HCT116 (cell line): ENCODE measurements around the gene IGFALS. TPM values are rescaled to one million over a fixed set of nuclear protein-coding genes. Genes with fewer than 3 reads are reported as not detected.

ENCODE experiments used
- ATAC-seq: fragments of 200-7000 bp; cut with Tn5 transposase; 2 replicates; pipeline ENCODE4 v1.9.1; 2020; ENCODE audit warnings: mild to moderate bottlenecking, moderate library complexity
- BruUV-seq: library from RNA; stranded (reverse); fragments of 400-500 nt; replicated peaks from 2 replicates; lab custom pipeline; 2021; lab: Mats Ljungman, UMichigan
- CTCF ChIA-PET: fragments of 300-600 bp; sonication (Branson Sonifier 250); formaldehyde crosslinking; loops from one replicate; lab custom pipeline; 2021; ENCODE audit warnings: antibody characterized with exemption; lab: Charles Lee
- POLR2A ChIA-PET: fragments of 300-600, 350-600 bp; sonication (Branson Sonifier 250); formaldehyde crosslinking; loops from one replicate; lab custom pipeline; 2021; ENCODE audit warnings: antibody characterized with exemption; lab: Charles Lee
- RAD21 ChIA-PET, 2 experiments: fragments of 300-600 bp; sonication (Branson Sonifier 250); formaldehyde crosslinking; loops; one replicate each; lab custom pipeline; 2023; ENCODE audit warnings: low total read pairs in 2 of 2; ENCODE audit not compliant: uncharacterized antibody in 2 of 2, unreplicated experiment in 2 of 2, low non-redundant PET in 1 of 2; lab: Charles Lee
- DNase-seq: peaks from one replicate; pipeline ENCODE4 v3.0.0-alpha.2; 2010; ENCODE audit warnings: low read depth, low spot score
- H2AFZ ChIP-seq: fragments of 200-600 bp; shearing (Covaris generic), sonication (generic); 2 replicates; pipeline ENCODE4 v1.6.1; 2017; ENCODE audit warnings: low read depth, mixed run types, mixed read lengths, antibody characterized with exemption, low read length; ENCODE audit not compliant: poor library complexity, severe bottlenecking
- H3K27ac ChIP-seq: 2 replicates; pipeline ENCODE4 v1.5.1; 2012; ENCODE audit warnings: low read depth, low read length
- H3K27me3 ChIP-seq: fragments of 200-600 bp; sonication (generic); 2 replicates; pipeline ENCODE4 v1.6.1; 2016; ENCODE audit warnings: mixed run types, low read length, mixed read lengths; ENCODE audit not compliant: insufficient read depth
- H3K36me3 ChIP-seq, 2 experiments: fragments of 200-500 bp in 1 of 2; fragments of 200-600 bp in 1 of 2; sonication (Bioruptor generic) in 1 of 2; sonication (generic) in 1 of 2; 2 replicates each; pipeline versions ENCODE4 v1.5.1 to v1.6.1; 2014 to 2016; ENCODE audit warnings: low read length in 2 of 2, inconsistent platforms in 1 of 2, mixed read lengths in 1 of 2, mixed run types in 1 of 2; ENCODE audit not compliant: insufficient read depth in 2 of 2, control insufficient read depth in 1 of 2
- H3K4me1 ChIP-seq, 2 experiments: fragments of 200-600 bp in 1 of 2; sonication (generic) in 1 of 2; 2 replicates each; pipeline versions ENCODE4 v1.5.1 to v1.6.1; 2012 to 2017; ENCODE audit warnings: low read length in 2 of 2, inconsistent platforms in 1 of 2, mild to moderate bottlenecking in 1 of 2, mixed read lengths in 1 of 2, mixed run types in 1 of 2, moderate library complexity in 1 of 2; ENCODE audit not compliant: insufficient read depth in 2 of 2, control insufficient read depth in 1 of 2
- H3K4me2 ChIP-seq: fragments of 200-600 bp; sonication (generic); 2 replicates; pipeline ENCODE4 v1.6.1; 2017; ENCODE audit warnings: mixed run types, low read length, mixed read lengths
- H3K4me3 ChIP-seq, 2 experiments: fragments of 200-600 bp in 1 of 2; sonication (generic) in 1 of 2; replicated peaks in 1 of 2; 2 replicates each; pipeline ENCODE4 v1.5.1; 2011 to 2016; ENCODE audit warnings: low read length in 2 of 2, control low read depth in 1 of 2, low read depth in 1 of 2, mild to moderate bottlenecking in 1 of 2, mixed read lengths in 1 of 2, mixed run types in 1 of 2
- H3K79me2 ChIP-seq: fragments of 200-600 bp; sonication (generic); 2 replicates; pipeline ENCODE4 v1.6.1; 2017; ENCODE audit warnings: mild to moderate bottlenecking, mixed run types, low read length, moderate library complexity, mixed read lengths; ENCODE audit not compliant: insufficient read depth
- H3K9ac ChIP-seq: fragments of 200-600 bp; sonication (generic); 2 replicates; pipeline ENCODE4 v1.6.1; 2016; ENCODE audit warnings: low read length, mixed read lengths
- H3K9me2 ChIP-seq: fragments of 200-600 bp; sonication (generic), shearing (Covaris generic); 2 replicates; pipeline ENCODE4 v1.6.1; 2017; ENCODE audit warnings: mixed run types, mild to moderate bottlenecking, moderate library complexity; ENCODE audit not compliant: insufficient read depth
- H3K9me3 ChIP-seq, 2 experiments: fragments of 200-500 bp in 1 of 2; fragments of 200-600 bp in 1 of 2; sonication (Bioruptor generic) in 1 of 2; sonication (generic) in 1 of 2; 2 replicates each; pipeline ENCODE4 v1.6.1; 2014 to 2017; ENCODE audit warnings: low read length in 2 of 2, mixed read lengths in 2 of 2, inconsistent platforms in 1 of 2, low read depth in 1 of 2, mild to moderate bottlenecking in 1 of 2, mixed run types in 1 of 2, moderate library complexity in 1 of 2; ENCODE audit not compliant: control insufficient read depth in 1 of 2, insufficient read depth in 1 of 2
- H4K20me1 ChIP-seq: fragments of 200-600 bp; sonication (generic), shearing (Covaris generic); 2 replicates; pipeline ENCODE4 v1.6.1; 2017; ENCODE audit warnings: mixed run types, mild to moderate bottlenecking, moderate library complexity; ENCODE audit not compliant: insufficient read depth
- ATF3 ChIP-seq: IDR thresholded peaks from 2 replicates; pipeline ENCODE4 v1.6.1; 2012
- CTCF ChIP-seq, 3 experiments: fragments of 200-600 bp in 1 of 3; sonication (generic) in 1 of 3; IDR thresholded peaks in 2 of 3; conservative IDR thresholded peaks in 1 of 3; 2 replicates each; pipeline ENCODE4 v1.5.1; 2012 to 2017; ENCODE audit warnings: low read depth in 2 of 3, low read length in 2 of 3, antibody characterized with exemption in 1 of 3, borderline replicate concordance in 1 of 3, control low read depth in 1 of 3, mild to moderate bottlenecking in 1 of 3, mixed read lengths in 1 of 3, mixed run types in 1 of 3, moderate library complexity in 1 of 3; ENCODE audit not compliant: insufficient read depth in 1 of 3
- EGR1 ChIP-seq: IDR thresholded peaks from 2 replicates; pipeline ENCODE4 v1.6.1; 2012; ENCODE audit warnings: low read depth
- ELF1 ChIP-seq: IDR thresholded peaks from 2 replicates; pipeline ENCODE4 v1.6.1; 2012; ENCODE audit warnings: low read depth, borderline replicate concordance
- EZH2 ChIP-seq: fragments of 200-600 bp; sonication (generic); IDR thresholded peaks from 2 replicates; pipeline ENCODE4 v1.6.1; 2017; ENCODE audit warnings: antibody characterized with exemption, mixed run types
- EZH2phosphoT487 ChIP-seq: fragments of 200-600 bp; IDR thresholded peaks from 2 replicates; pipeline ENCODE4 v1.6.1; 2018; ENCODE audit warnings: antibody characterized with exemption, borderline replicate concordance
- FOSL1 ChIP-seq: IDR thresholded peaks from 2 replicates; pipeline ENCODE4 v1.6.1; 2012; ENCODE audit warnings: low read depth
- JUND ChIP-seq: IDR thresholded peaks from 2 replicates; pipeline ENCODE4 v1.6.1; 2012
- POLR2A ChIP-seq: IDR thresholded peaks from 2 replicates; pipeline ENCODE4 v1.7.0; 2011; ENCODE audit warnings: borderline replicate concordance; ENCODE audit not compliant: insufficient read depth, insufficient read length; ENCODE audit errors: extremely low read depth
- POLR2AphosphoS5 ChIP-seq: IDR thresholded peaks from 2 replicates; pipeline ENCODE4 v1.6.1; 2011; ENCODE audit warnings: mild to moderate bottlenecking, low read depth, low read length, moderate library complexity
- RAD21 ChIP-seq: IDR thresholded peaks from 2 replicates; pipeline ENCODE4 v1.6.1; 2012; ENCODE audit warnings: low read depth, mild to moderate bottlenecking
- SP1 ChIP-seq: IDR thresholded peaks from 2 replicates; pipeline ENCODE4 v1.6.1; 2012; ENCODE audit warnings: low read depth
- SRF ChIP-seq: IDR thresholded peaks from 2 replicates; pipeline ENCODE4 v1.6.1; 2012; ENCODE audit warnings: low read depth
- TCF7L2 ChIP-seq: IDR thresholded peaks from 2 replicates; pipeline ENCODE4 v1.7.0; 2011; ENCODE audit warnings: borderline replicate concordance, inconsistent platforms; ENCODE audit not compliant: insufficient read depth, insufficient read length; ENCODE audit errors: extremely low read depth
- YY1 ChIP-seq: IDR thresholded peaks from 2 replicates; pipeline ENCODE4 v1.6.1; 2011; ENCODE audit warnings: low read length, low read depth, moderate library complexity, mild to moderate bottlenecking; ENCODE audit not compliant: insufficient replicate concordance; ENCODE audit errors: extremely low read depth
- ZBTB33 ChIP-seq: IDR thresholded peaks from 2 replicates; pipeline ENCODE4 v1.6.1; 2011; ENCODE audit warnings: mild to moderate bottlenecking, low read length, moderate library complexity; ENCODE audit not compliant: insufficient replicate concordance; ENCODE audit errors: extremely low read depth
- ZNF274 ChIP-seq: fragments of 200-500 bp; sonication (Bioruptor generic); IDR thresholded peaks from 2 replicates; pipeline ENCODE4 v1.6.1; 2014; ENCODE audit warnings: mild to moderate bottlenecking, low read depth, low read length, inconsistent platforms
- intact Hi-C: fragments of 100-400 bp; cut with micrococcal nuclease; formaldehyde crosslinking; loops from 2 replicates; pipeline ENCODE4 v1.10.0; 2022
- total RNA-seq: library from RNA; stranded (reverse); gene quantifications from one replicate; pipeline ENCODE4 v1.2.1, GENCODE V29; 2021; ENCODE audit not compliant: unreplicated experiment
- TF ChIP-seq, protein P1 (sequence below): IDR thresholded peaks from 2 replicates; pipeline ENCODE4 v1.6.1; 2012; ENCODE audit warnings: low read depth

IGFALS gene
- total RNA-seq, 1 experiment from 2014 or later: 0.10 TPM

GRCh38 chr16:1774448-1774780, 19.1 kb downstream of the IGFALS start:
- ChIA-PET POLR2A (no interaction called here), CTCF (interaction anchor here (1.3 to 1.7 kb wide), 2 partner anchors 8 to 68 kb away, joined by 3 to 9 read pairs; partner anchors contain the start of genes MAPK8IP3, NUBP2 and SPSB3), RAD21 (no interaction called here)
- Histone ChIP-seq H3K9me2 (no peaks in the 10 kb centered on the region), H3K4me2 (peak overlapping the region; percentile 100), H3K9me3 (no peaks in the 10 kb centered on the region), H3K27me3 (no peaks in the 10 kb centered on the region), H3K9ac (peak overlapping the region; percentile 93), H2AFZ (no peak overlapping the region), H3K36me3 (peaks cover 0 to 8% of the 10 kb centered on the region in 2 experiments; a peak in 3 of 4 replicates), H4K20me1 (peaks cover 5% of the 10 kb centered on the region; the same call in 1 of the 2 replicates), H3K4me1 (peaks cover 13 to 25% of the 10 kb centered on the region in 2 experiments), H3K79me2 (peaks cover 52% of the 10 kb centered on the region), H3K27ac (peak overlapping the region; percentile 95), H3K4me3 (peak overlapping the region; percentile 88 to 97)
- TF ChIP-seq ATF3 (no peak), SRF (no peak), EZH2 (no peak), JUND (no peak), EGR1 (no peak), ZNF274 (no peak), RAD21 (no peak), TCF7L2 (no peak), CTCF (IDR thresholded peaks at IDR 0.05 in 2 of 3, conservative IDR thresholded peaks at IDR 0.05 in 1 of 3; ENCODE audit: borderline replicate concordance in 1 of 3, insufficient read depth in 1 of 3, low read depth in 2 of 3, low read length in 2 of 3) (no peak), SP1 (no peak), POLR2A (no peak), ELF1 (no peak), ZBTB33 (no peak), POLR2AphosphoS5 (no peak), FOSL1 (no peak), EZH2phosphoT487 (no peak), YY1 (no peak)
- TF ChIP-seq, protein P1, sequence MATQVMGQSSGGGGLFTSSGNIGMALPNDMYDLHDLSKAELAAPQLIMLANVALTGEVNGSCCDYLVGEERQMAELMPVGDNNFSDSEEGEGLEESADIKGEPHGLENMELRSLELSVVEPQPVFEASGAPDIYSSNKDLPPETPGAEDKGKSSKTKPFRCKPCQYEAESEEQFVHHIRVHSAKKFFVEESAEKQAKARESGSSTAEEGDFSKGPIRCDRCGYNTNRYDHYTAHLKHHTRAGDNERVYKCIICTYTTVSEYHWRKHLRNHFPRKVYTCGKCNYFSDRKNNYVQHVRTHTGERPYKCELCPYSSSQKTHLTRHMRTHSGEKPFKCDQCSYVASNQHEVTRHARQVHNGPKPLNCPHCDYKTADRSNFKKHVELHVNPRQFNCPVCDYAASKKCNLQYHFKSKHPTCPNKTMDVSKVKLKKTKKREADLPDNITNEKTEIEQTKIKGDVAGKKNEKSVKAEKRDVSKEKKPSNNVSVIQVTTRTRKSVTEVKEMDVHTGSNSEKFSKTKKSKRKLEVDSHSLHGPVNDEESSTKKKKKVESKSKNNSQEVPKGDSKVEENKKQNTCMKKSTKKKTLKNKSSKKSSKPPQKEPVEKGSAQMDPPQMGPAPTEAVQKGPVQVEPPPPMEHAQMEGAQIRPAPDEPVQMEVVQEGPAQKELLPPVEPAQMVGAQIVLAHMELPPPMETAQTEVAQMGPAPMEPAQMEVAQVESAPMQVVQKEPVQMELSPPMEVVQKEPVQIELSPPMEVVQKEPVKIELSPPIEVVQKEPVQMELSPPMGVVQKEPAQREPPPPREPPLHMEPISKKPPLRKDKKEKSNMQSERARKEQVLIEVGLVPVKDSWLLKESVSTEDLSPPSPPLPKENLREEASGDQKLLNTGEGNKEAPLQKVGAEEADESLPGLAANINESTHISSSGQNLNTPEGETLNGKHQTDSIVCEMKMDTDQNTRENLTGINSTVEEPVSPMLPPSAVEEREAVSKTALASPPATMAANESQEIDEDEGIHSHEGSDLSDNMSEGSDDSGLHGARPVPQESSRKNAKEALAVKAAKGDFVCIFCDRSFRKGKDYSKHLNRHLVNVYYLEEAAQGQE: no peak
- no peak for DNase-seq
- ATAC-seq: no peak
- intact Hi-C loops: no loop called here
- no TSS peak for BruUV-seq
